Measurements from ENCODE around the gene GIMD1.
"Not testable (repeated sequence)": the region's sequence is repeated elsewhere in the genome, so short reads cannot be mapped to it uniquely, and the experiment has no call there.

GIMD1 gene

GRCh38 chr4:106368678-106369077 lies at the start of gene GIMD1:
Gene GIMD1, minus strand, starts transcription at chr4:106368778. Its CDS starts 1,343 bp downstream, at chr4:106367435.
- no peak for DNase-seq

GRCh38 chr4:106414366-106414765 lies 45.8 kb upstream of the GIMD1 start:
- DNase-seq: no peak

- no peak for DNase-seq
These were observed 41.6 kb upstream of the GIMD1 start for GRCh38 chr4:106409901-106410889.

GRCh38 chr4:106408004-106408403 lies 39.4 kb upstream of the GIMD1 start:
- DNase-seq: not testable (repeated sequence)

GRCh38 chr4:106401157-106401556 lies 32.6 kb upstream of the GIMD1 start:
- no peak for DNase-seq

GRCh38 chr4:106398898-106399297 lies 30.3 kb upstream of the GIMD1 start:
- DNase-seq: not testable (repeated sequence)

- DNase-seq: no peak
These were observed 27.0 kb upstream of the GIMD1 start for GRCh38 chr4:106395582-106395981.

- no peak for DNase-seq
These were observed 17.3 kb upstream of the GIMD1 start for GRCh38 chr4:106385853-106386393.

- no peak for DNase-seq
These were observed 16.3 kb upstream of the GIMD1 start for GRCh38 chr4:106384878-106385277.

- DNase-seq: no peak
These were observed 11.6 kb upstream of the GIMD1 start for GRCh38 chr4:106380179-106380578.

GRCh38 chr4:106373026-106373425 lies 4.4 kb upstream of the GIMD1 start:
- no peak for DNase-seq

GRCh38 chr4:106371161-106371560 lies 2.6 kb upstream of the GIMD1 start:
- no peak for DNase-seq

- no peak for DNase-seq
These were observed 1.6 kb upstream of the GIMD1 start for GRCh38 chr4:106370214-106370613.

GRCh38 chr4:106369456-106370060 lies 980 bp upstream of the GIMD1 start:
- no peak for DNase-seq

GRCh38 chr4:106367072-106367471 lies 1.5 kb downstream of the GIMD1 start:
- no peak for DNase-seq

GRCh38 chr4:106366026-106366425 lies 2.6 kb downstream of the GIMD1 start:
- DNase-seq: no peak

- DNase-seq: no peak
These were observed 3.0 kb downstream of the GIMD1 start for GRCh38 chr4:106365613-106366012.

GRCh38 chr4:106364282-106364681 lies 4.3 kb downstream of the GIMD1 start:
- DNase-seq: no peak

- no peak for DNase-seq
These were observed 6.3 kb downstream of the GIMD1 start for GRCh38 chr4:106362086-106362825.

- DNase-seq: no peak
These were observed 9.7 kb downstream of the GIMD1 start for GRCh38 chr4:106358899-106359298.

GRCh38 chr4:106355193-106355592 lies 13.4 kb downstream of the GIMD1 start:
- DNase-seq: no peak

- no peak for DNase-seq
These were observed 14.8 kb downstream of the GIMD1 start for GRCh38 chr4:106353786-106354185.

- DNase-seq: no peak
These were observed 17.6 kb downstream of the GIMD1 start for GRCh38 chr4:106351016-106351415.
